Stimulated activated CD8-positive, alpha-beta memory T cell treated with anti-CD3 and anti-CD28 coated beads, Interleukin-15, amount 100 ng/mL, for 24 hours (primary cell): ENCODE measurements around the gene FCGR2B.
"Not testable (repeated sequence)": the region's sequence is repeated elsewhere in the genome, so short reads cannot be mapped to it uniquely, and the experiment has no call there.

Experiments
- DNase-seq: peaks from one replicate; pipeline ENCODE4 v3.0.0-alpha.2; 2020; ENCODE audit warnings: low read depth

FCGR2B gene

DNA sequence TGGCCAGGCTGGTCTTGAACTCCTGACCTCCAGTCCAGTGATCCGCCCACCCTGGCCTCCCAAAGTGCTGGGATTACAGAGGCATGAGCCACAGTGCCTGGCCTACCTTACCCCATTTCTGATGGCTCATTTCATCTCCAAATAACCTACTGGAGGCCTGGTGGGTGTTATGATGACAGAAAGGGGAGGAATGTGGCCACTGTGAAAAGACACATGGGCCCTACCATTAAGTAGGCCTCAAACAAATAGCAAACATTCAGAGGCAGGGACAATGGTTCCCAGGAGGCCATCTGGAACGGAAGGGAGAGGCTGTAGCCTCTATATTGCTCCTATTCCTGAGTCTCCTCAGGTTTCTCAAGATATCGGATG lies 43.2 kb downstream of the FCGR2B start:
- no peak for DNase-seq

DNA sequence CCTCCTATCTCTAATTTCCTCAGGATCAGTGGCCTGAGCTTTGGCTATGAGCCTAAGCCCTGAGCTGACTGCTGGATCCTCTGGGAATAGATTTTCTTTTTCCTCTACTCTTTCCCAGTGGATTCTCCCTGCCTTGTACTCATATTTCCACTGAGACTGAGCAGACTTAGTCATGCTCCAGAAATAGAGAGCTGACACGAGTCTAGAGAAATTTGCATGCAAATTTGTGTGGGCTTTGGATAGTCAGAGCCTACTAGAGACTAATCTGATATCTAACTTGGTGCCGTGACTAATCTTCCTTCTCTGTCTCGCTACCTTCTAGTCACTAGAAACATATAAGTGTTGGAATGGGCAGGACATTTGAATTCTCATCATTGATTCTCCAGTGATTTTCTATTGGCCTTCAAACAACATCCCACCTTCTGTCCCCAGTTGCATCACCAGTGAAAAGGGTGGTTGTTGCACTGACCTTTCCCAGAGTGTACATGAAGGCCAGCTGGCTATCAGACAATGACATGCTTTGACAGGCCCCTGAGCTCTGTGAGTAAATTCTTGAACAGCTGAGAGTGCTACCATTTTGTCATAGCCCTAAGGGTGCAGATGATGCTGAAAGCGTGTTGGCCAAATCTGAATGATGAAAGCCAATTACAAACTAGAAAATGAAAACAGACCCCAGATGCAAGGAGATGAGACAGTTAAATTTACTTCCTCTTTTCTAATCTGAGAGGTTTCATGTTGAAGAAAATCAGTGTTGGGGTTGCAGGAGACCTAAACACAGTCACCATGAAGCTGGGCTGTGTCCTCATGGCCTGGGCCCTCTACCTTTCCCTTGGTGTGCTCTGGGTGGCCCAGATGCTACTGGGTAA lies 43.8 kb downstream of the FCGR2B start, which contains the start of gene FCRLA:
TSS of gene FCRLA (plus strand) at position 748 of the 866 bp plus-strand sequence. CDS start at position 784, 36 bp downstream.
- no peak for DNase-seq

DNA sequence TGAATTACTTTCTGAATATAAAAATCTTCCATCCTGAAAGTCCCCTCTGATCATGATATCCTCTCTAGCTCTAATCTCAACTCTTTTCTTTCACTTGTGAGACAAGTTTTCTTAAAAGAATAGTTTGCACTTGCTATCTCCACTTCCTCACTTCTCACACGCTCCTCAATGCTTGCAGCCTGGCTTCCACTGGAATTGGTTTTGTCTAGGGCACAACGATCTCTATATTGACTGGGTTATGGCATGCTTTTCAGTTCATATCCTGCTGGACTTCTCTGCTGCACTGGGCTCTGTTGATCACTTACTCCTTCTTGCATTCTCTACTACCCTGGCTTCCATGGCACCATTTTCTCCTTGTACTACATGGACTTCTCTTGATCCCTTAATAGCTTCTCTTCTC lies 44.6 kb downstream of the FCGR2B start:
- no peak for DNase-seq

DNA sequence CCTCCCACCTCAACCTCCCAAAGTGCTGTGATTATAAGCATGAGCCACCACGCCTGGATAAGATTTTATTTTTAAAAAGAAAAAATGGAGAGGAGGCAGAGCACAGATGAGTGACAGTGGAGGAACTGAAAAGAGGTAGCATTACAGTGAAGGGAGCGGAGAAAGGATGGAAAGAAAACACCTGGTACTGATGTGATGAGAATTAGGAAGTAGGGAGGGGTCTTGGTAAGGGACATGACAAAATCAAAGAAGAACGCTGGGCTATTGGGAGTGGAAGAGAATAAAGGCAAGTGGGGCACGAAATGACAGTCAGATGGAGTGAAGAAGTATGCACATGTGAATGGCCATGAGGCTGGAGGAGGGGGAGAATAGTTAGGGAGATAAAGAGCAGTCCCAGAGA lies 46.4 kb downstream of the FCGR2B start:
- no peak for DNase-seq

DNA sequence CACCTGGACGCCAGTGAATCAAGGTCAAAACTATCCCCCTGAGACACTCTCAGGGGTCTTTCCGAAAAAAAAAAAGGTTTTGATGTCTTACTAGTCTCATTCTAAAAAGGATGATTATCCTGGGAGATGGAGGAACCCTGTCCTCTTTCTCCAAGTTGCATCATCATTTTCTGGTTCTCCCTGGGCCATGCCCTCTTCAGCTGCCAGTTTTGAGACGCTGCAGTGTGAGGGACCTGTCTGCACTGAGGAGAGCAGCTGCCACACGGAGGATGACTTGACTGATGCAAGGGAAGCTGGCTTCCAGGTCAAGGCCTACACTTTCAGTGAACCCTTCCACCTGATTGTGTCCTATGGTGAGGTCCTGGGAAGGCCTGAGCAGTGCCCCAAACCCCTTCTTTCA lies 47.6 kb downstream of the FCGR2B start:
- DNase-seq = no peak

DNA sequence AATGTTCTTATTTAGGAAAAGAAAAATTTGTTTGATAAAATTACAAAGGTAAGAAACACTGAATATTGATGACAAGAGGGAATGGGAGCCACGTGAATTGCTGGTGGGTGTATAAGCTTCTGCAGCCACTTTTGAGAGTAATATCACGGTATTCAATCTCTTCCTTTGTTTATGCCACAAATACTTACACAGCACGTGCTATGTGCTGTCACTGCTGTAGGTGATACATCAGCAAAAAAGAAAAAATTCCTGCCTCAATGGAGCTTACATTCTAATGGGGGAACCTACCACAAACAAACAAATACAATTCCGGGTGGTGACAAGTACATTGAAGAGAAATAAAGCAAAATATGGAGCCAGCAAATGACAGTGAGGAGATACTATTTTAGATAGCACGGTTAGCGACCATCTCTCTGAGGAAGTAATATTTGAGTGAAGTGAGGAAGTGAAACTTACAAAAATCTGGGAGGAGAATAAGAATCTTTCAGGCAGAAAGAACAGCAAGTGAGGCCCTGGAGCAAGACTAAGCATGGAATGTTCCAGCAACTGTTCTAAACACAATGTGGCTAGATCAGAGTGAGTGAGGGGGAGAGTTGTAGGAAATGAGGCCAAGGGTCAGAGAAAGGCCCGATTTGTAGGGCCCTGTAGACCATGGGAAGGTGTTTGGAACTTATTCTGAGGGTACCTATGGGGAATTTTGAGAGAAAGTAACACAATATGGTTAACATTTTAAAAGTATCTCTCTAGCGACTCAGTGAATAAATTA lies 55.8 kb downstream of the FCGR2B start:
- DNase-seq = no peak

DNA sequence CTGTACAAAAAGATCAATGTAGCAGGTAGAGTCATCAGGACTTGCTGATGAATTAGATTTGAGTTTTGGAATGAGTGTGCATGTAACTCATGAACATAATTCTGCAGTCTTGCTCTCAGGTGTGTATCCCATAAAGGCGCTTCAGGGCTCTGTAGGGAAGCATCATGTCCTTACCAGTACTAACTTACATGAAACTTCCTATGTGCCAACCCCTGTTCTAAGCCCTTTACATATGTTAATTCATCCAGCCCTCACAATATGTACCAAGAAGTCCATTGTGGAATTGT lies 56.3 kb downstream of the FCGR2B start:
- no peak for DNase-seq

DNA sequence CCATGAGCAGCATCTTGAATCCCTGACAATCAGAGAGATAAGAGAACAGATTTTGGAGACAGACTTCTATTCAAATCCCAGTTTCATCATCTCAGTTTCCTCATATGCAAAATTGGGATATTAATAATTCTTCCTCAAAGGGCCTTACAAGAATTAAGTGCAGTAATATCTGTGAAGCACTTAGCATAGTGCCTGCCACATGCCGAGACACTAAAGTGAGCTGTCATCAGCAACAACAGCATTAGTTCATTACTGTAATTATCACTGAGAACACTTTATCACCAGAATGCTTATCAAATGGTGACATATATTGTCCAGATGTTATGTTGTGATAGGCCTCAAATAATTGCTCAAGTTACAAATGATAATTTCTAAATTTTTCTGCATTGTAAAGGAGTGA lies 57.5 kb downstream of the FCGR2B start:
- DNase-seq = no peak

DNA sequence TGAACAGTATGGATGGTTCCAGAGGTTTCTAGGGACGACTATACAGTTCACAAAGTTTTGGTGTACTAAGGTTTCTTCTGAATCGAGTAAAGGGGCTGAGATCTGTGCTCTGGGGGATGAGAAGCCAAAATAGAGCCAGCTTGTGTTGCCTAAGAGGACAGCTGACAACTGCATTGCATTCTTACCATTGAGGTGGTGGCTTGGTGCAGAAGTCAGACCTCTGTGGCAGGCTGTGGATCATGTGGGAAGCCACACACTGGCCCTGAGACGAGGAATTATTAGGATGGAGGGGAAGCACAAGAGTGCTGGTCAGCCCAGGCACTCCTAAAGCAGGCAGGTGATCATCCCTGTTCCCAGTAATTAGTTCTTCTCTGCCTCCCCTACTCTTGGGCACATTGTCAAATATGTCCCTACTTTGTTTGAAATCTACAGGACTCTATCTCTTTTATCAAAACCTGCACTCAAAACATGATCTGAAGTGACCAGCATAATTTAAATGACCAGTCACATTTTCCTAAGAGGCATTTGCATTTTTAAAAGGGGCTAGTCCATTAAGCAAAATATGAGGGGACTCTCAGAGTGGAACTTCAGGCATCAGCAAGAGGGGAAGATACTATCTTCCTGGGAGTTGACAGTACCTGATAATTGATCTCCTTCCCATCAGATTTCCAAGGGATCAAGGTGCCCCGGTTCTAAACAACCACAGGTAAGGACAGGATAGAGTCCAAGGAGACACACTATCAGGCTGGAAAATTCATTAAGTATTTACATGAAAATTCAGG lies 58.2 kb downstream of the FCGR2B start, which contains the start of gene FCRLB:
TSS of gene FCRLB (plus strand) at position 589 of the 782 bp plus-strand sequence. CDS start 1,129 bp downstream, outside the sequence.
- no peak for DNase-seq

DNA sequence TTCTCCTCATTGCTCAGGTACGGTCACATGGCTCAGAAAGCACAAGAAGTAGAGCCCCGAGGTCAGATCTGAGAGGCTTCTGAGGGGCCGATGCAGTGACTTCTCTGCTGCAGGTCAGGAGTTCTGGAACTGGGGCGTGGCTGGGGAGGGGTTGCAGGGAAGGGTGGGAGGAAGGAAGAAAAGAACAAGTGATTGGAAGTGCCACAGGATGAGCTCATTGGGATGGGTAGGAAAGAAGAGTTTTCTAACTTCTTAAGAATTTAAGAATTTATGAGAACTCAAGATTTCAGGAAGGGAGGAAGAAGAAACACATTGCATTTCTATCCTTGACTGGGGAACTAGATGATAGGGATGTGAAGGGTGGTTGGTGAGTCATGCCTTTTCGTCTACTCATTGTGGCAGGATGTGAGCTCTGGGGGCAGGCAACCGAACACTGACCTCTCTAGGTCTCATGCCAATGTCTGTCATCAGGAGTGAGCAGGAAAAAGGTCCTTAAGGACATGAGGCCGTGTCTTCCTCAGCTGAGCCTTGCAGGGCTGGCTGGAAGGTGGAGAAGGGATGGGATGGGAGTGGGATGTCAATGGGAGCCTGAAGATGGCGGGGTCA lies 58.9 kb downstream of the FCGR2B start:
- DNase-seq = no peak

DNA sequence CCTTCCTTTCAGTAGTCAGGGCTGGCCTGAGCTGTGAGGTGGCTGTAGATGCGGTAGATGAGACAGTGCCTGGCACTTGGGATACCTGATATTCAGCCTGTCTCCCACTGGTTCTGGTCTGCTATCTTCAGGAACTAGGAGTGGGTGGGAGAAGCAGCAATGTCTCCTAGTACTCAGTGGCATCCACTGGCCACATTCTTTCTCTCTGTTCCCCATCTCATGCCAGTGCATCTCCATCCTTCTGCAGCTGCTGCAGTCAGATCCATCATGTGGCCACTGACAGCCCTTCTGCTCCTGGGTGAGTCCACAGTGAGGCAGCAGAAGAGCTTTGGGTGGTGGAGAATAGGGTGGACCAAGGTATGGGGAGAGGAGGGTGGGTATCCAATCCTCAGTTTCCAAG lies 59.5 kb downstream of the FCGR2B start:
- no peak for DNase-seq

DNA sequence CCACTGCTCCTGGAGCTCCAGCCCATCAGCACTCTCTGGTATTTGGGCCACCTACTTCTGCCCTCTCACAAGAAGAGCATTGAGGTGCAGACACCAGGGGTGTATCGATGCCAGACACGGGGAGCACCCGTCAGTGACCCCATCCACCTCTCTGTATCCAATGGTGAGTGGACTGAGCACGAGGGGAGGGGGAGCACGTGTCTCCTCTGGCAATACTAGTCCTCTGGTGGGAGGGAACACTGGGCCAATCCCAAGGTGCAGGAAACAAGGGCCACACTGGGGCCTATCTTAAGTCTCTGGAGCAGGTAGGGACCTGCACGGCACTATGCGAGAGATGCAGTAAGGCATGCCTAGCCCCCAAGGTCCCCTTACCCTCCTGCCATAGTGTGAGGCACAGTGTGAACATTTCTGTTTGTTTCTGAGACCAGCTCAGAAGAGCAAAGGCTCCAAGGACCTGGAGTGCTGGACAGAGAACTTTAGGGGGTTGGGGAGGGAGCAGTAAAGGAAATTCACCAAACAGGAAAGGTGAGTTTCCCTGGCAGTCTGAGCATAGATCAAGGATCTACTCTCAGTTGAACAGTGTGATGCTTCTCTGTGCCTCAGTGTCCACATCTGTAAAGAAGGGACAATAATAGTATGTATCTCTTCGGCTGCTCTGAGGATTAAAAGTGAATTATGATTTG lies 60.7 kb downstream of the FCGR2B start:
- DNase-seq = no peak

DNA sequence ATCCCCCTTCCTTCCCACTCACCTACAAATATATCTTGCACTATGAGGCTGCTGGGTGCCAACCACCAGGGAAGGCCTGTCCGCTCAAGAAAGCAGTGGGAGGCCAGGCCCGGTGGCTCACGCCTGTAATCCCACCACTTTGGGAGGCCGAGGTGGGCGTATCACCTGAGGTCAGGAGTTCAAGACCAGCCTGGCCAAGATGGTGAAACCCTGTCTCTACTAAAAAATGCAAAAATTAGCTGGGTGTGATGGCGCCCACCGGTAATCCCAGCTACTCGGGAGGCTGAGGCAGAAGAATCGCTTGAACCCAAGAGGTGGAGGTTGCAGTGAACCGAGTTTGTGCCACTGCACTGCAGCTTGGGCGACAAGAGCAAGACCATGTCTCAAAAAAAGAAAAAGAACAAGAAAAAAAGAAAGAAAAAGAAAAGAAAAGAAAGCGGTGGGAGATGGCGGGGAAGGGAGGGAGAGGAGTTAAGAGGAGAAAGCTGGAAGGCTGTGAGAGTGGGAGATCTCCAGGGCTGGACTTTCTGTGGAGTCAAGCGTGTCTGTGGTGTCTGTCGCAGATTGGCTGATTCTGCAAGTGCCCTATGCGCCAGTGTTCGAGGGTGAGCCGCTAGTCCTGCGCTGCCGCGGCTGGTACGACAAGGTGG lies 62.4 kb downstream of the FCGR2B start:
- DNase-seq = not testable (repeated sequence)

DNA sequence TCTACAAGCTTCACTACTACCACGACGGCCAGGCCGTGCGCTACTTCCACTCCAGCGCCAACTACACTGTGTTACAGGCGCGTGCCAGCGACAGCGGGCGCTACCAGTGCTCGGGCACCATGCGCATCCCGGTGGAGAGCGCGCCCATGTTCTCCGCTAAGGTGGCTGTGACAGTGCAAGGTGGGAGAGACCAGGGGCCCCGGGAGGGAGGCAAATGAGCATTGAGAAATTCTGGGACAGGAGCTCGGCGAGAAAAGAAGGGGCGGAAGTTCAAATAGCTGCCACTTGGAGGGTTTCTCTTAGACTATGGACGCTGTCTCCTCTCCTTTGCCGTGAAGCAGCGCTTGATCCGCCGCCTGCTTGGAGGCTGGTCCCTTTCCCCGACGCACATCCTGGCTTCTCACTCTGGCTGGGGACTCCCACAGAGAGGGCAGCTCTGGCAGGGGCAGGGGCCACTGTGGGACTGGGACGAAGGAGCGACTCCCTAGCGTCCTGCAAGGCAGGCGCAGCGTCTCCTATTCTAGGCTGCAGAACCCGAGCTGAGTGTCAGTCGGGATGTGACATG lies 63.0 kb downstream of the FCGR2B start:
- DNase-seq = no peak

DNA sequence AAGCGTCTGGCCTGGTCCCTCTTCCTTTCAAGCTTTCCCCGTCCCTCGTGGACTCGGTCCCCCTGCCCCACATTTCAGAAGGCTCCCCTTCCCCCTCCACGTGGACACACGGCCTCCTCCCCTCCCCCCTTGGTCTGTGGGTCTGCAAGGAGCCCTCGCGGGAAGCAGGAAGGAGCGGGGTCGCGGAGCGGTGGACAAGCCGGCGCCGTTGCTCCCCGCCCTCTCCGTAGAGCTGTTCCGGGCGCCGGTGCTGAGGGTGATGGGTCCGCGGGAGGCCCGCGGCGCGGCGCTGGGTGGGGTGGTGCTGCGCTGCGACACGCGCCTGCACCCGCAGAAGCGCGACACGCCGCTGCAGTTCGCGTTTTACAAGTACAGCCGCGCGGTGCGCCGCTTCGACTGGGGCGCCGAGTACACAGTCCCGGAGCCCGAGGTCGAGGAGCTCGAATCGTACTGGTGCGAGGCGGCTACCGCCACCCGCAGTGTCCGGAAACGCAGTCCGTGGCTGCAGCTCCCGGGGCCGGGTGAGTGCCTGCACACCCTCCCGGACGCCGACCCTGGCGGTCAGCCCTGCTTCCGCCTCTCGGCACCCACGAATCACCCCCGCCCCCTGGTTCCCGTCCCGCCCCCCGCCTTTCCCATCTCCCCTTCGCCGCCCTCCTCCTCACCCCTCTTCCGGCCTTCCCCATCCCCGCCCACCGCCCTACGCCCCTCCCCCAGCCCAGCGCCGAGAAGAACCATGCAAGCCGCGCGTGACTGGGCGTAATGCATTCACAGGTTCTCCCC lies 63.7 kb downstream of the FCGR2B start:
- DNase-seq = peak; percentile 31

DNA sequence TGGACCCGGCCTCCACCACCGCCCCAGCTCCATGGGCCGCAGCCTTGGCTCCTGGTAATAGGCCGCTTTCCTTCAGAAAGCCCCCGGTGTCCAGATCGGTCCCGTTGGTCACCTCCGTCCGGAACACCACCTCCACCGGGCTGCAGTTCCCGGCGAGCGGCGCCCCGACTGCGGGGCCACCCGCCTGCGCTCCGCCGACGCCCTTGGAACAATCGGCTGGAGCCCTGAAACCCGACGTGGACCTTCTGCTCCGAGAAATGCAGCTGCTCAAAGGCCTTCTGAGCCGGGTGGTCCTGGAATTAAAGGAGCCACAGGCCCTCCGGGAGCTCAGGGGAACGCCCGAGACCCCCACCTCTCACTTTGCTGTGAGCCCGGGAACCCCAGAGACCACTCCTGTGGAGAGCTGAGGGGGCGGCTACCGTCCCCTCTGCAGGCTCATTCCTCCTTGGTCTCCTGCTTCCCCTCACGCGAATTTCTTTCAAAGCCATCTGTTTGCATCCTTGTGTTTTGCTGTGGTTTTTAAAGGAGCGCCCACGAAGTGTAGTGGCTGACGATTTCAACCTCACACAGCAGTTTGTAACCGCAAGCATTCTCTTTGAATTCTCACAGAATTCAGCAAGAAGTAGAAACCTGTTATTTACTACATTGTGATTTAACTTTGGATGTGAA lies 64.4 kb downstream of the FCGR2B start:
- no peak for DNase-seq
